Brain microvascular endothelial cell (primary cell): ENCODE data around the gene ADH7.
A peak's percentile ranks its signal among the peaks of the same experiment; 100 is the strongest.

Source experiments
- DNase-seq: peaks from one replicate; pipeline ENCODE4 v3.0.0-alpha.2; 2020
- H3K27ac ChIP-seq: fragments of 250-450 bp; sonication (Bioruptor Pico); 2 replicates; pipeline ENCODE4 v1.5.1; 2020; ENCODE audit warnings: mild to moderate bottlenecking, moderate library complexity
- H3K27me3 ChIP-seq: fragments of 250-450 bp; sonication (Bioruptor Pico); replicated peaks from 2 replicates; pipeline ENCODE4 v1.5.1; 2020; ENCODE audit warnings: mild to moderate bottlenecking
- H3K36me3 ChIP-seq: fragments of 250-450 bp; sonication (Bioruptor Pico); replicated peaks from 2 replicates; pipeline ENCODE4 v1.5.1; 2020; ENCODE audit warnings: mild to moderate bottlenecking
- H3K4me3 ChIP-seq: 2 replicates; pipeline ENCODE4 v1.5.1; 2011; ENCODE audit warnings: low read depth, mild to moderate bottlenecking, control low read depth, low read length, moderate library complexity
- CTCF ChIP-seq: IDR thresholded peaks from 2 replicates; pipeline ENCODE4 v1.5.1; 2011; ENCODE audit warnings: low read depth, mild to moderate bottlenecking, moderate library complexity, low read length, control low read depth, inconsistent platforms; ENCODE audit errors: missing control alignments
- in situ Hi-C: cut with HindIII; loops from 2 replicates; pipeline ENCODE4 v1.10.0; 2017; ENCODE audit warnings: low sequenced_read_pairs, low pct_ligation_motif_present

ADH7 gene

GRCh38 chr4:99408346-99408745 is 26.8 kb downstream of the ADH7 start:
- in situ Hi-C loops, result no loop called here

GRCh38 chr4:99405433-99406115 is 29.6 kb downstream of the ADH7 start:
- H3K36me3 ChIP-seq, result no peaks in the 10 kb centered on the region
- DNase-seq, result peak; percentile 72
- in situ Hi-C loops, result no loop called here
- peak overlapping the region; percentile 8 for H3K27ac ChIP-seq
- peak; percentile 87 for TF ChIP-seq CTCF
- no peak overlapping the region for H3K4me3 ChIP-seq
- H3K27me3 ChIP-seq, result no peaks in the 10 kb centered on the region

More at GRCh38 chr4:99408346-99408745, 26.8 kb downstream of the ADH7 start:
- no peaks in the 10 kb centered on the region for H3K36me3 ChIP-seq
- no peak overlapping the region for H3K4me3 ChIP-seq
- H3K27me3 ChIP-seq, result no peaks in the 10 kb centered on the region
- no peak overlapping the region for H3K27ac ChIP-seq
- no peak for DNase-seq
- TF ChIP-seq CTCF, result no peak

GRCh38 chr4:99404595-99405287 is 30.4 kb downstream of the ADH7 start:
- Histone ChIP-seq H3K27ac (peak overlapping the region; percentile 43), H3K4me3 (no peak overlapping the region), H3K27me3 (no peaks in the 10 kb centered on the region), H3K36me3 (no peaks in the 10 kb centered on the region)
- no peak for TF ChIP-seq CTCF
- peak; percentile 92 for DNase-seq
- in situ Hi-C loops, result no loop called here

GRCh38 chr4:99403380-99404184 is 31.6 kb downstream of the ADH7 start:
- in situ Hi-C loops, result no loop called here
- TF ChIP-seq CTCF, result no peak
- Histone ChIP-seq H3K27ac (no peak overlapping the region), H3K27me3 (no peaks in the 10 kb centered on the region), H3K36me3 (no peaks in the 10 kb centered on the region), H3K4me3 (no peak overlapping the region)
- DNase-seq, result no peak

GRCh38 chr4:99402765-99403164 is 32.4 kb downstream of the ADH7 start:
- Histone ChIP-seq H3K27ac (no peak overlapping the region), H3K4me3 (no peak overlapping the region), H3K36me3 (no peaks in the 10 kb centered on the region), H3K27me3 (no peaks in the 10 kb centered on the region)
- no peak for DNase-seq
- in situ Hi-C loops, result no loop called here
- peak; percentile 11 for TF ChIP-seq CTCF
